Left forelimb (tissue), 1 donor: ENCODE data around the gene LYST.

Experiments
- DNase-seq: peaks from one replicate; pipeline ENCODE4 v3.0.0-alpha.2; 2018; ENCODE audit warnings: low spot score

LYST gene

GRCh38 chr1:235888119-235888643 is 21.5 kb upstream of the LYST start:
- no peak for DNase-seq

GRCh38 chr1:235887676-235888075 is 21.0 kb upstream of the LYST start:
- no peak for DNase-seq

- no peak for DNase-seq
Observed at GRCh38 chr1:235885655-235886262, 19.1 kb upstream of the LYST start.

GRCh38 chr1:235883261-235883927 is 16.7 kb upstream of the LYST start:
- no peak for DNase-seq

- no peak for DNase-seq
Observed at GRCh38 chr1:235882816-235883215, 16.1 kb upstream of the LYST start.

GRCh38 chr1:235881930-235882700 is 15.4 kb upstream of the LYST start:
- DNase-seq = no peak

- DNase-seq = no peak
Observed at GRCh38 chr1:235878082-235878811, 11.5 kb upstream of the LYST start.

GRCh38 chr1:235876402-235876841 is 9.7 kb upstream of the LYST start:
- no peak for DNase-seq

- no peak for DNase-seq
Observed at GRCh38 chr1:235875036-235875597, 8.4 kb upstream of the LYST start.

GRCh38 chr1:235874261-235874660 is 7.6 kb upstream of the LYST start:
- DNase-seq = no peak

- no peak for DNase-seq
Observed at GRCh38 chr1:235873571-235873970, 6.9 kb upstream of the LYST start.

GRCh38 chr1:235873045-235873444 is 6.3 kb upstream of the LYST start:
- DNase-seq = no peak

GRCh38 chr1:235872270-235872669 is 5.6 kb upstream of the LYST start:
- no peak for DNase-seq

GRCh38 chr1:235867903-235868469 is 1.3 kb upstream of the LYST start:
- DNase-seq = no peak

- DNase-seq = peak; percentile 99
Observed at GRCh38 chr1:235866913-235867845, 473 bp upstream of the LYST start.

GRCh38 chr1:235865565-235866204 is 1.0 kb downstream of the LYST start:
- no peak for DNase-seq

- no peak for DNase-seq
Observed at GRCh38 chr1:235864931-235865525, 1.7 kb downstream of the LYST start.

GRCh38 chr1:235864469-235864868 is 2.2 kb downstream of the LYST start:
- no peak for DNase-seq

- no peak for DNase-seq
Observed at GRCh38 chr1:235863699-235864093, 3.0 kb downstream of the LYST start.
